Esophagus (tissue), 2 donors: ENCODE results near the gene FOXK1. TPM values are rescaled to one million over a fixed set of nuclear protein-coding genes. Genes with fewer than 3 reads are reported as not detected.

Source experiments
- H3K27ac ChIP-seq, 2 donors: one replicate each; pipeline ENCODE4 v1.5.1; 2013; ENCODE audit warnings: low read depth in 2 of 2, mild to moderate bottlenecking in 2 of 2, inconsistent platforms in 1 of 2, low read length in 1 of 2, moderate library complexity in 1 of 2
- H3K27me3 ChIP-seq, 2 donors: one replicate each; pipeline ENCODE4 v1.6.1; 2013; ENCODE audit warnings: low read length in 2 of 2, control low read depth in 1 of 2, mild to moderate bottlenecking in 1 of 2; ENCODE audit not compliant: insufficient read depth in 2 of 2, control insufficient read depth in 1 of 2
- H3K36me3 ChIP-seq, 2 donors: one replicate each; pipeline ENCODE4 v1.6.1; 2013; ENCODE audit warnings: low read length in 1 of 2; ENCODE audit not compliant: control insufficient read depth in 2 of 2, insufficient read depth in 2 of 2
- H3K4me1 ChIP-seq, 2 donors: one replicate each; pipeline ENCODE4 v1.6.1; 2013; ENCODE audit warnings: low read length in 1 of 2; ENCODE audit not compliant: control insufficient read depth in 2 of 2, insufficient read depth in 2 of 2
- H3K4me3 ChIP-seq, 2 donors: one replicate each; pipeline ENCODE4 v1.5.1; 2013; ENCODE audit warnings: low read length in 2 of 2, mild to moderate bottlenecking in 2 of 2, low read depth in 1 of 2, moderate library complexity in 1 of 2
- H3K9me3 ChIP-seq, 2 donors: one replicate each; pipeline ENCODE4 v1.6.1; 2013; ENCODE audit warnings: mild to moderate bottlenecking in 2 of 2, low read depth in 1 of 2, low read length in 1 of 2, moderate library complexity in 1 of 2; ENCODE audit not compliant: control insufficient read depth in 2 of 2, insufficient read depth in 1 of 2
- WGBS, 2 donors: extraction: QIAGEN DNeasy Blood & Tissue Kit; methylation state at CpG; one replicate each; pipeline ENCODE4 v1.1.7; 2013; 5-methylcytosine and 5-hydroxymethylcytosine counted together
- polyA plus RNA-seq, 2 donors: library from polyadenylated mRNA; stranded (reverse); fragments of 200-250 nt; gene quantifications; one replicate each; pipeline ENCODE4 v1.2.3, GENCODE V29; 2013
- donor health status: healthy with polysubstance abuse.
- donor health status: Bipolar disorder and iron deficiency.

Gene FOXK1
- polyA plus RNA-seq, 2 donors = 3.9 to 7.1 TPM

GRCh38 chr7:4818000-4818794, 136.1 kb downstream of the FOXK1 start:
- no peaks in the 10 kb centered on the region for H3K27me3 ChIP-seq
- H3K9me3 ChIP-seq = peaks cover 0 to 4% of the 10 kb centered on the region in 2 donors
- H3K4me3 ChIP-seq = no peak overlapping the region
- no peaks in the 10 kb centered on the region for H3K4me1 ChIP-seq
- H3K36me3 ChIP-seq = no peaks in the 10 kb centered on the region
- no peak overlapping the region for H3K27ac ChIP-seq
- WGBS, 2 donors = 82 to 88% methylated on average over 22 to 32 of the region's 32 CpGs

- H3K4me1 ChIP-seq = no peaks in the 10 kb centered on the region
- 67 to 73% methylated on average over 39 of the region's 39 CpGs for WGBS, 2 donors
- H3K9me3 ChIP-seq = peaks cover 0 to 4% of the 10 kb centered on the region in 2 donors
- no peaks in the 10 kb centered on the region for H3K27me3 ChIP-seq
- H3K27ac ChIP-seq = no peak overlapping the region
- H3K4me3 ChIP-seq = no peak overlapping the region
- no peaks in the 10 kb centered on the region for H3K36me3 ChIP-seq
These were observed 137.7 kb downstream of the FOXK1 start for GRCh38 chr7:4819560-4820404.

GRCh38 chr7:4820405-4820966, 138.4 kb downstream of the FOXK1 start:
- no peaks in the 10 kb centered on the region for H3K27me3 ChIP-seq
- no peak overlapping the region for H3K27ac ChIP-seq
- H3K36me3 ChIP-seq = no peaks in the 10 kb centered on the region
- WGBS, 2 donors = 64 to 68% methylated on average over 17 to 19 of the region's 19 CpGs
- H3K9me3 ChIP-seq = peaks cover 0 to 4% of the 10 kb centered on the region in 2 donors
- no peak overlapping the region for H3K4me3 ChIP-seq
- no peaks in the 10 kb centered on the region for H3K4me1 ChIP-seq

Other genes with a start within 250 kb of the FOXK1 start
- 10 to 100 TPM; 22.1 to 34.5 TPM for gene AP5Z1, start 93.3 kb downstream of the FOXK1 start, polyA plus RNA-seq
- under 1 TPM in 1 of 2 donors, not detected in 1; 0.02 TPM for gene PAPOLB, start 179.7 kb downstream of the FOXK1 start, polyA plus RNA-seq
- under 1 TPM; 0.29 to 0.93 TPM for gene RADIL, start 201.4 kb downstream of the FOXK1 start, polyA plus RNA-seq